NCI-H510A (cell line): Measurements from ENCODE around the gene EFL1.
"Not testable (repeated sequence)": the region's sequence is repeated elsewhere in the genome, so short reads cannot be mapped to it uniquely, and the experiment has no call there.

Experiments used
- DNase-seq: peaks from one replicate; lab custom pipeline; 2025; lab: John Stamatoyannopoulos, UW

Gene EFL1

GRCh38 chr15:82197733-82198594 lies 64.6 kb downstream of the EFL1 start:
- no peak for DNase-seq

GRCh38 chr15:82196353-82196752 lies 66.2 kb downstream of the EFL1 start:
- no peak for DNase-seq

GRCh38 chr15:82195818-82196217 lies 66.7 kb downstream of the EFL1 start:
- DNase-seq = not testable (repeated sequence)

GRCh38 chr15:82194488-82194887 lies 68.0 kb downstream of the EFL1 start:
- not testable (repeated sequence) for DNase-seq

- not testable (repeated sequence) for DNase-seq
Measured at GRCh38 chr15:82193435-82193834, 69.1 kb downstream of the EFL1 start.

- not testable (repeated sequence) for DNase-seq
Measured at GRCh38 chr15:82192394-82192793, 70.1 kb downstream of the EFL1 start.

- no peak for DNase-seq
Measured at GRCh38 chr15:82186719-82187406, 75.7 kb downstream of the EFL1 start.

GRCh38 chr15:82186161-82186560 lies 76.4 kb downstream of the EFL1 start:
- no peak for DNase-seq

- no peak for DNase-seq
Measured at GRCh38 chr15:82184776-82185175, 77.8 kb downstream of the EFL1 start.

- no peak for DNase-seq
Measured at GRCh38 chr15:82184355-82184754, 78.2 kb downstream of the EFL1 start.

GRCh38 chr15:82183121-82184031 lies 79.2 kb downstream of the EFL1 start:
- DNase-seq = no peak

GRCh38 chr15:82181371-82181770 lies 81.2 kb downstream of the EFL1 start:
- no peak for DNase-seq

GRCh38 chr15:82178061-82178460 lies 84.5 kb downstream of the EFL1 start:
- no peak for DNase-seq

- DNase-seq = no peak
Measured at GRCh38 chr15:82177291-82178010, 85.1 kb downstream of the EFL1 start.

GRCh38 chr15:82176542-82176941 lies 86.0 kb downstream of the EFL1 start:
- no peak for DNase-seq

GRCh38 chr15:82174471-82175235 lies 87.9 kb downstream of the EFL1 start:
- DNase-seq = no peak

- DNase-seq = no peak
Measured at GRCh38 chr15:82173108-82173507, 89.4 kb downstream of the EFL1 start.

GRCh38 chr15:82172506-82172905 lies 90.0 kb downstream of the EFL1 start:
- DNase-seq = no peak

- DNase-seq = no peak
Measured at GRCh38 chr15:82168757-82169156, 93.8 kb downstream of the EFL1 start.

GRCh38 chr15:82168296-82168695 lies 94.2 kb downstream of the EFL1 start:
- no peak for DNase-seq

- no peak for DNase-seq
Measured at GRCh38 chr15:82165948-82166376, 96.6 kb downstream of the EFL1 start.
